Measurements from ENCODE around the gene SLC34A3.

The SLC34A3 gene

GRCh38 chr9:137254624-137255447 is 24.1 kb downstream of the SLC34A3 start, which contains the start of gene NELFB:
Gene NELFB, plus strand, starts transcription at chr9:137255327.
- no peaks in the 10 kb centered on the region for H3K9me2 ChIP-seq (ENCODE audit: low read depth, low read length)
- peak within 1 kb of the TSS; percentile 89 for H3K9ac ChIP-seq (ENCODE audit: low read length)
- TF ChIP-seq EZH2 (IDR thresholded peaks at IDR 0.05; ENCODE audit: borderline replicate concordance, low read length), result no peak
- TF ChIP-seq, protein P1, sequence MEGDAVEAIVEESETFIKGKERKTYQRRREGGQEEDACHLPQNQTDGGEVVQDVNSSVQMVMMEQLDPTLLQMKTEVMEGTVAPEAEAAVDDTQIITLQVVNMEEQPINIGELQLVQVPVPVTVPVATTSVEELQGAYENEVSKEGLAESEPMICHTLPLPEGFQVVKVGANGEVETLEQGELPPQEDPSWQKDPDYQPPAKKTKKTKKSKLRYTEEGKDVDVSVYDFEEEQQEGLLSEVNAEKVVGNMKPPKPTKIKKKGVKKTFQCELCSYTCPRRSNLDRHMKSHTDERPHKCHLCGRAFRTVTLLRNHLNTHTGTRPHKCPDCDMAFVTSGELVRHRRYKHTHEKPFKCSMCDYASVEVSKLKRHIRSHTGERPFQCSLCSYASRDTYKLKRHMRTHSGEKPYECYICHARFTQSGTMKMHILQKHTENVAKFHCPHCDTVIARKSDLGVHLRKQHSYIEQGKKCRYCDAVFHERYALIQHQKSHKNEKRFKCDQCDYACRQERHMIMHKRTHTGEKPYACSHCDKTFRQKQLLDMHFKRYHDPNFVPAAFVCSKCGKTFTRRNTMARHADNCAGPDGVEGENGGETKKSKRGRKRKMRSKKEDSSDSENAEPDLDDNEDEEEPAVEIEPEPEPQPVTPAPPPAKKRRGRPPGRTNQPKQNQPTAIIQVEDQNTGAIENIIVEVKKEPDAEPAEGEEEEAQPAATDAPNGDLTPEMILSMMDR (IDR thresholded peaks at IDR 0.05; ENCODE audit: low read length), result no peak
- H3K4me3 ChIP-seq (ENCODE audit: low read depth, low read length, poor library complexity, severe bottlenecking), result peak within 1 kb of the TSS; percentile 90
- H3K4me2 ChIP-seq (ENCODE audit: low read length), result peak within 1 kb of the TSS; percentile 88
- H2AFZ ChIP-seq (ENCODE audit: low read length), result 0 out of 2 replicates have a peak within 1 kb of the TSS, but pooled peaks have one; percentile 22
- H3K9me3 ChIP-seq (ENCODE audit: low read length), result no peaks in the 10 kb centered on the region
- H3K79me2 ChIP-seq (ENCODE audit: insufficient read depth, low read length), result no peaks in the 10 kb centered on the region
- H3F3A ChIP-seq (ENCODE audit: insufficient read depth, low read length), result no peaks in the 10 kb centered on the region
- H3K4me1 ChIP-seq (ENCODE audit: insufficient read depth, low read length, severe bottlenecking), result peaks cover 46% of the 10 kb centered on the region
- H3K27ac ChIP-seq (ENCODE audit: low read depth, low read length, poor library complexity, severe bottlenecking), result no peak within 1 kb of the TSS
- H3K36me3 ChIP-seq (ENCODE audit: insufficient read depth, low read length), result peaks cover 10% of the 10 kb centered on the region
- H3K27me3 ChIP-seq (ENCODE audit: insufficient read depth, low read length), result no peaks in the 10 kb centered on the region; the same call in 1 of the 2 replicates
- H4K20me1 ChIP-seq (ENCODE audit: insufficient read depth, low read length), result no peaks in the 10 kb centered on the region

GRCh38 chr9:137255448-137256114 is 24.9 kb downstream of the SLC34A3 start:
- Histone ChIP-seq H3K4me3 (ENCODE audit: low read depth, low read length, poor library complexity, severe bottlenecking) (peak overlapping the region; percentile 90), H3K4me1 (ENCODE audit: insufficient read depth, low read length, severe bottlenecking) (peaks cover 46% of the 10 kb centered on the region), H3K27me3 (ENCODE audit: insufficient read depth, low read length) (no peaks in the 10 kb centered on the region; the same call in 1 of the 2 replicates), H3K9me2 (ENCODE audit: low read depth, low read length) (no peaks in the 10 kb centered on the region), H2AFZ (ENCODE audit: low read length) (no peak overlapping the region), H3K9ac (ENCODE audit: low read length) (peak overlapping the region; percentile 89), H3K4me2 (ENCODE audit: low read length) (peak overlapping the region; percentile 88), H4K20me1 (ENCODE audit: insufficient read depth, low read length) (no peaks in the 10 kb centered on the region), H3K27ac (ENCODE audit: low read depth, low read length, poor library complexity, severe bottlenecking) (no peak overlapping the region), H3K9me3 (ENCODE audit: low read length) (no peaks in the 10 kb centered on the region), H3F3A (ENCODE audit: insufficient read depth, low read length) (no peaks in the 10 kb centered on the region), H3K36me3 (ENCODE audit: insufficient read depth, low read length) (peaks cover 10% of the 10 kb centered on the region), H3K79me2 (ENCODE audit: insufficient read depth, low read length) (no peaks in the 10 kb centered on the region)
- no peak for TF ChIP-seq EZH2 (IDR thresholded peaks at IDR 0.05; ENCODE audit: borderline replicate concordance, low read length)
- TF ChIP-seq, protein P1 (IDR thresholded peaks at IDR 0.05; ENCODE audit: low read length), result no peak

GRCh38 chr9:137256362-137256761 is 25.7 kb downstream of the SLC34A3 start:
- peak overlapping the region; percentile 90 for H3K4me3 ChIP-seq (ENCODE audit: low read depth, low read length, poor library complexity, severe bottlenecking)
- peak overlapping the region; percentile 89 for H3K9ac ChIP-seq (ENCODE audit: low read length)
- no peaks in the 10 kb centered on the region for H4K20me1 ChIP-seq (ENCODE audit: insufficient read depth, low read length)
- H3K4me2 ChIP-seq (ENCODE audit: low read length), result peak overlapping the region; percentile 88
- no peaks in the 10 kb centered on the region for H3F3A ChIP-seq (ENCODE audit: insufficient read depth, low read length)
- no peak for TF ChIP-seq EZH2 (IDR thresholded peaks at IDR 0.05; ENCODE audit: borderline replicate concordance, low read length)
- TF ChIP-seq, protein P1 (IDR thresholded peaks at IDR 0.05; ENCODE audit: low read length), result no peak
- H3K36me3 ChIP-seq (ENCODE audit: insufficient read depth, low read length), result peaks cover 10% of the 10 kb centered on the region
- no peaks in the 10 kb centered on the region for H3K9me2 ChIP-seq (ENCODE audit: low read depth, low read length)
- no peaks in the 10 kb centered on the region; the same call in 1 of the 2 replicates for H3K27me3 ChIP-seq (ENCODE audit: insufficient read depth, low read length)
- no peaks in the 10 kb centered on the region for H3K9me3 ChIP-seq (ENCODE audit: low read length)
- H3K27ac ChIP-seq (ENCODE audit: low read depth, low read length, poor library complexity, severe bottlenecking), result no peak overlapping the region
- peaks cover 46% of the 10 kb centered on the region for H3K4me1 ChIP-seq (ENCODE audit: insufficient read depth, low read length, severe bottlenecking)
- no peaks in the 10 kb centered on the region for H3K79me2 ChIP-seq (ENCODE audit: insufficient read depth, low read length)
- H2AFZ ChIP-seq (ENCODE audit: low read length), result no peak overlapping the region
